AG04450 (cell line): ENCODE data around the gene NIBAN1. TPM values are rescaled to one million over a fixed set of nuclear protein-coding genes. Genes with fewer than 3 reads are reported as not detected.

Experiments used
- CTCF ChIA-PET: fragments of 300-600, 350-600 bp; formaldehyde crosslinking; extraction: SDS; loops from one replicate; lab custom pipeline; 2022; ENCODE audit warnings: antibody characterized with exemption, inconsistent platforms; lab: Charles Lee
- POLR2A ChIA-PET: fragments of 350-600 bp; formaldehyde crosslinking; extraction: SDS; loops from one replicate; lab custom pipeline; 2021; ENCODE audit warnings: antibody characterized with exemption, inconsistent platforms; lab: Yijun Ruan, JAX
- DNase-seq: peaks from one replicate; pipeline ENCODE4 v3.0.0-alpha.2; 2011; ENCODE audit warnings: low read depth, low spot score
- H3K27ac ChIP-seq: one replicate; pipeline ENCODE4 v1.5.1; 2012; ENCODE audit warnings: low read depth, low read length, control low read depth
- H3K27me3 ChIP-seq: one replicate; pipeline ENCODE4 v1.6.0; 2012; ENCODE audit warnings: low read length; ENCODE audit not compliant: control insufficient read depth, insufficient read depth
- H3K4me3 ChIP-seq: 2 replicates; pipeline ENCODE4 v1.5.1; 2011; ENCODE audit warnings: mild to moderate bottlenecking, low read depth, low read length, control low read depth
- H3K9me3 ChIP-seq: 2 replicates; pipeline ENCODE4 v1.5.1; 2012; ENCODE audit warnings: low read length; ENCODE audit not compliant: control insufficient read depth, insufficient read depth
- polyA minus RNA-seq: library from RNA; depleted of rRNA, polyadenylated mRNA; stranded (reverse); fragments of >200 nt; gene quantifications from 2 replicates; pipeline ENCODE4 v1.2.3, GENCODE V29; 2011; rRNA and poly(A)+ RNA removed
- polyA plus RNA-seq: library from polyadenylated mRNA; depleted of rRNA; stranded (reverse); fragments of >200 nt; gene quantifications from 2 replicates; pipeline ENCODE4 v1.2.3, GENCODE V29; 2011; rRNA removed
- TF ChIP-seq, protein P1 (sequence below): IDR thresholded peaks from 2 replicates; pipeline ENCODE4 v1.5.1; 2011; ENCODE audit warnings: low read depth, low read length, control low read depth, inconsistent platforms

NIBAN1 gene, protein sequence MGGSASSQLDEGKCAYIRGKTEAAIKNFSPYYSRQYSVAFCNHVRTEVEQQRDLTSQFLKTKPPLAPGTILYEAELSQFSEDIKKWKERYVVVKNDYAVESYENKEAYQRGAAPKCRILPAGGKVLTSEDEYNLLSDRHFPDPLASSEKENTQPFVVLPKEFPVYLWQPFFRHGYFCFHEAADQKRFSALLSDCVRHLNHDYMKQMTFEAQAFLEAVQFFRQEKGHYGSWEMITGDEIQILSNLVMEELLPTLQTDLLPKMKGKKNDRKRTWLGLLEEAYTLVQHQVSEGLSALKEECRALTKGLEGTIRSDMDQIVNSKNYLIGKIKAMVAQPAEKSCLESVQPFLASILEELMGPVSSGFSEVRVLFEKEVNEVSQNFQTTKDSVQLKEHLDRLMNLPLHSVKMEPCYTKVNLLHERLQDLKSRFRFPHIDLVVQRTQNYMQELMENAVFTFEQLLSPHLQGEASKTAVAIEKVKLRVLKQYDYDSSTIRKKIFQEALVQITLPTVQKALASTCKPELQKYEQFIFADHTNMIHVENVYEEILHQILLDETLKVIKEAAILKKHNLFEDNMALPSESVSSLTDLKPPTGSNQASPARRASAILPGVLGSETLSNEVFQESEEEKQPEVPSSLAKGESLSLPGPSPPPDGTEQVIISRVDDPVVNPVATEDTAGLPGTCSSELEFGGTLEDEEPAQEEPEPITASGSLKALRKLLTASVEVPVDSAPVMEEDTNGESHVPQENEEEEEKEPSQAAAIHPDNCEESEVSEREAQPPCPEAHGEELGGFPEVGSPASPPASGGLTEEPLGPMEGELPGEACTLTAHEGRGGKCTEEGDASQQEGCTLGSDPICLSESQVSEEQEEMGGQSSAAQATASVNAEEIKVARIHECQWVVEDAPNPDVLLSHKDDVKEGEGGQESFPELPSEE
- polyA plus RNA-seq = 32.9 and 35.0 TPM in 2 replicates
- polyA minus RNA-seq = 36.4 and 37.0 TPM in 2 replicates

DNA sequence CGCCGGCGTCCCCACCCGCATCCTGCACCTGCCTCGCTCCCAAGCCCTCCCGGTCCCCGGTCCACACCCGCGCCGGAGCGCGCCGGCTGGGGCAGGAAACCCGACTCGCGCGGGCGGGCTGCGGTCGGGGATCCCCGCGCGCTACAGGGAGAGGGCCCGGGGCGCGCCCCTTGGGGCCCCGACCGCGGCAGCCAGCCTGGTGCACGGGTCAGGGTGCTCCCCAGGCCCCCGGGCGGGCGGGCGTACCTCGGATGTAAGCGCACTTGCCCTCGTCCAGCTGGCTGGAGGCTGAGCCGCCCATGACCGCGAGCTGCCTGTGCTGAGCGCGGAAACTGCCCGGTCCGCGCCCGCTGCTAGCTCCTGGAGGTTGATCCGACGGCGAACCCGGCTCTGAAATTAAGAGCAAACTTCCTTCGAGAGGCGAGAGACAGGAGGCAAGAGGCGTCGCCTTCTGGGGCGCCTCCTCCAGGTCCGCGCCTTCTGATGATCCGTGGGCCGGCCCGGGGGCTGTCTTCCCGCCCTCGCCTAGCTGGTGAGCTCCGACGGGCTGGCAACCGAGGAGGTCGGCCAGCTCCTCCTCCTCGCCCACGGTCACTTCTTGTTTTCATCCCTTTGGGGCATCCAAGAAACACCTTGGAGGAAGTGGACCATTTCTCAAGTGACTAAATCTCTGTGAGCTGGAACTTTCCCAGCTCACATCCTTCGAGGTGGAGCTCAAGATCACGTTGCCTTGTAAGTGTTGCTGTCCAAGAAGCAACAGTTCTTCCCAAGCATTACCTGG, at the start of gene NIBAN1:
Gene NIBAN1, minus strand, starts transcription at position 453 of the 781 bp plus-strand sequence. Its CDS starts 152 bp downstream, at position 301.
- Histone ChIP-seq H3K27ac (peak within 1 kb of the TSS; percentile 80), H3K4me3 (peak within 1 kb of the TSS; percentile 76), H3K27me3 (no peaks in the 10 kb centered on the region), H3K9me3 (no peaks in the 10 kb centered on the region)
- TF ChIP-seq, protein P1, sequence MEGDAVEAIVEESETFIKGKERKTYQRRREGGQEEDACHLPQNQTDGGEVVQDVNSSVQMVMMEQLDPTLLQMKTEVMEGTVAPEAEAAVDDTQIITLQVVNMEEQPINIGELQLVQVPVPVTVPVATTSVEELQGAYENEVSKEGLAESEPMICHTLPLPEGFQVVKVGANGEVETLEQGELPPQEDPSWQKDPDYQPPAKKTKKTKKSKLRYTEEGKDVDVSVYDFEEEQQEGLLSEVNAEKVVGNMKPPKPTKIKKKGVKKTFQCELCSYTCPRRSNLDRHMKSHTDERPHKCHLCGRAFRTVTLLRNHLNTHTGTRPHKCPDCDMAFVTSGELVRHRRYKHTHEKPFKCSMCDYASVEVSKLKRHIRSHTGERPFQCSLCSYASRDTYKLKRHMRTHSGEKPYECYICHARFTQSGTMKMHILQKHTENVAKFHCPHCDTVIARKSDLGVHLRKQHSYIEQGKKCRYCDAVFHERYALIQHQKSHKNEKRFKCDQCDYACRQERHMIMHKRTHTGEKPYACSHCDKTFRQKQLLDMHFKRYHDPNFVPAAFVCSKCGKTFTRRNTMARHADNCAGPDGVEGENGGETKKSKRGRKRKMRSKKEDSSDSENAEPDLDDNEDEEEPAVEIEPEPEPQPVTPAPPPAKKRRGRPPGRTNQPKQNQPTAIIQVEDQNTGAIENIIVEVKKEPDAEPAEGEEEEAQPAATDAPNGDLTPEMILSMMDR = no peak
- CTCF ChIA-PET = interaction anchor here (0.7 to 11.7 kb wide), 4 partner anchors 9 to 696 kb away, joined by 3 to 114 read pairs (median 4); no protein-coding TSS in a partner anchor
- POLR2A ChIA-PET = no interaction called here
- DNase-seq = no peak

DNA sequence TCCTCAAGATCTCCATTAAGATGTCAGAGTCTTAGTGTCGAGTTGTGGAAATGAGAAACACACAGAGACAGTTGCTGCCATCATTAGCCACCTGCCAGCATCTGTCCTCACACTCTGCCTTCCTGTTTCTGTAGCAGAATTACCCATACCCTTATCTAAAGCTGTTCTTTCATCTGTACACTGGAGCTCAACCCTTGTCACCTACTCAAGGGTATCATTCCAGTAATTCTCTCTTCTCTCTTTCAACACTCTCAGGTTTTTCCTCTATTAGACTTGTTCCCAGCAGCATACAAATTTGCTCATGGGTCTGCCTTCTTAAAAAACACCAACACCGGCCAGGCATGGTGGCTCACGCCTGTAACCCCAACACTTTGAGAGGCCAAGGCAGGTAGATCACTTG, 43.7 kb upstream of the NIBAN1 start:
- H3K4me3 ChIP-seq = no peak overlapping the region
- no peak for DNase-seq
- TF ChIP-seq, protein P1 = no peak
- H3K27ac ChIP-seq = no peak overlapping the region
- ChIA-PET POLR2A (no interaction called here), CTCF (interaction anchor here (1.3 to 1.7 kb wide), 2 partner anchors 152 to 213 kb away, joined by 4 to 8 read pairs; no protein-coding TSS in a partner anchor)
- no peaks in the 10 kb centered on the region for H3K9me3 ChIP-seq
- H3K27me3 ChIP-seq = no peaks in the 10 kb centered on the region

DNA sequence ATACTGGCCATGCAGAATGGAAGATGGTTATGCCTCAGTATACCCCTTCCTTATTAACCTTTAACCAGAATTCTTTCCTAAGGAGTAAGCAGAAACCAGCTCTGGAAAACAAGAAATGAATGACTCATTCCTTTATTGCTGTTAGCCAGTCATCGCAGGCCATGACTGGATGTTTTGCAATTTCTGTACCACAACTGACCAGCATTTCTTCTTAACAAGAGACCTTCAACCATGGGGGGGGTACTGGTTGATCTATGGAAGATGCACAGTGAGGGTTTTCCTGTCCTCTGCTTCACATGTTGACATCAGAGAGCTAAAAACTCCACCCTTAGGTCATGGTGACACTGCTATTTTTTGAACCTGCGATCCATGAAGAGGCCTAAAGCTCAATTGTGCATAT, 43.0 kb upstream of the NIBAN1 start:
- DNase-seq = peak; percentile 61
- ChIA-PET POLR2A (no interaction called here), CTCF (interaction anchor here (1.3 to 1.7 kb wide), 2 partner anchors 153 to 212 kb away, joined by 4 to 8 read pairs; no protein-coding TSS in a partner anchor)
- no peaks in the 10 kb centered on the region for H3K9me3 ChIP-seq
- no peaks in the 10 kb centered on the region for H3K27me3 ChIP-seq
- TF ChIP-seq, protein P1 = no peak
- H3K4me3 ChIP-seq = no peak overlapping the region
- no peak overlapping the region for H3K27ac ChIP-seq

DNA sequence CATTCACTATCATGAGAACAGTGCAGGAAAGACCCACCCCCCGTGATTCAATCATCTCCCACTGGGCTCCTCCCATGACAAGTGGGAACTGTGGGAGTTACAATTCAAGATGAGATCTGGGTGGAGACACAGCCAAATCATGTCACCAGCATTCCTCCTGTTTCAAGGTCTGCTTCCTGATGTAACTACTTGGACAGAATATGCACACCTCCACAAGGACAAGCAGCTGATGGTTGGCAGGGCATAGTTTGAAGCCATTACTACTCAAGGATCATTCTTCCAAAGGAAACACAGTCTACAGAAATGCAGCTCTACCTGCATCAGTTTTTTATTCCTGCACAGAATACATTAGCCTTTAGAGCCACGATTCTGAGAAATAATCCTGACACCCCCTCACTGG, 42.6 kb upstream of the NIBAN1 start:
- ChIA-PET CTCF (interaction anchor here (1.7 kb wide), 1 partner anchor 153 kb away, joined by 8 read pairs; no protein-coding TSS in a partner anchor), POLR2A (no interaction called here)
- no peak for DNase-seq
- Histone ChIP-seq H3K4me3 (no peak overlapping the region), H3K27ac (no peak overlapping the region), H3K27me3 (no peaks in the 10 kb centered on the region), H3K9me3 (no peaks in the 10 kb centered on the region)
- TF ChIP-seq, protein P1 = no peak
